MM.1S (cell line): ENCODE results near the gene GNAS.
A peak's percentile ranks its signal among the peaks of the same experiment; 100 is the strongest.

ENCODE experiments used
- DNase-seq: peaks from one replicate; pipeline ENCODE4 v3.0.0-alpha.2; 2015
- H2AFZ ChIP-seq: fragments of 300-600 bp; sonication (generic); 2 replicates; pipeline ENCODE4 v1.6.0; 2016; ENCODE audit warnings: antibody characterized with exemption, low read length
- H3F3A ChIP-seq: fragments of 300-600 bp; sonication (generic); 2 replicates; pipeline ENCODE4 v1.6.1; 2016; ENCODE audit warnings: mild to moderate bottlenecking, antibody characterized with exemption, low read length, moderate library complexity, mixed read lengths; ENCODE audit not compliant: insufficient read depth
- H3K27ac ChIP-seq: fragments of 300-600 bp; sonication (generic); 2 replicates; pipeline ENCODE4 v1.5.1; 2016; ENCODE audit warnings: mild to moderate bottlenecking, low read length
- H3K27me3 ChIP-seq: fragments of 300-600 bp; sonication (generic); replicated peaks from 2 replicates; pipeline ENCODE4 v1.6.0; 2016; ENCODE audit warnings: low read length; ENCODE audit not compliant: insufficient read depth
- H3K36me3 ChIP-seq: fragments of 300-600 bp; sonication (generic); replicated peaks from 2 replicates; pipeline ENCODE4 v1.6.1; 2016; ENCODE audit warnings: mild to moderate bottlenecking, low read length, mixed read lengths; ENCODE audit not compliant: insufficient read depth
- H3K4me1 ChIP-seq: fragments of 300-600 bp; sonication (generic); 2 replicates; pipeline ENCODE4 v1.6.1; 2016; ENCODE audit warnings: low read length, mixed read lengths
- H3K4me2 ChIP-seq: fragments of 300-600 bp; sonication (generic); 2 replicates; pipeline ENCODE4 v1.6.0; 2016; ENCODE audit warnings: low read depth, low read length
- H3K4me3 ChIP-seq: fragments of 300-600 bp; sonication (generic); 2 replicates; pipeline ENCODE4 v1.5.1; 2016; ENCODE audit warnings: low read length, mixed read lengths
- H3K79me2 ChIP-seq: fragments of 300-600 bp; sonication (generic); 2 replicates; pipeline ENCODE4 v1.6.1; 2016; ENCODE audit warnings: mixed run types, low read length, mixed read lengths
- H3K9ac ChIP-seq: fragments of 300-600 bp; sonication (generic); 2 replicates; pipeline ENCODE4 v1.6.1; 2016; ENCODE audit warnings: low read length, mixed read lengths
- H3K9me2 ChIP-seq: fragments of 300-600 bp; sonication (generic); replicated peaks from 2 replicates; pipeline ENCODE4 v1.6.1; 2016; ENCODE audit warnings: mild to moderate bottlenecking, low read length, mixed read lengths; ENCODE audit not compliant: insufficient read depth
- H3K9me3 ChIP-seq: fragments of 300-600 bp; sonication (generic); replicated peaks from 2 replicates; pipeline ENCODE4 v1.6.1; 2016; ENCODE audit warnings: mild to moderate bottlenecking, low read length, mixed read lengths; ENCODE audit not compliant: insufficient read depth
- H4K20me1 ChIP-seq: fragments of 300-600 bp; sonication (generic); 2 replicates; pipeline ENCODE4 v1.6.1; 2016; ENCODE audit warnings: mild to moderate bottlenecking, low read length, moderate library complexity, mixed read lengths; ENCODE audit not compliant: insufficient read depth
- CTCF ChIP-seq: fragments of 300-600 bp; sonication (generic); IDR thresholded peaks from 2 replicates; pipeline ENCODE4 v1.5.1; 2016; ENCODE audit warnings: antibody characterized with exemption, low read length, mixed read lengths
- EZH2 ChIP-seq: fragments of 300-600 bp; sonication (generic); optimal IDR thresholded peaks from 2 replicates; pipeline ENCODE3; 2017; ENCODE audit warnings: low read depth, mild to moderate bottlenecking, antibody characterized with exemption, low read length, mixed read lengths
- EZH2phosphoT487 ChIP-seq: fragments of 300-600 bp; sonication (generic); IDR thresholded peaks from 2 replicates; pipeline ENCODE4 v1.6.1; 2018; ENCODE audit warnings: antibody characterized with exemption, low read length

GNAS gene

GRCh38 chr20:58892932-58893224 lies 40.4 kb downstream of the GNAS start:
- H3K27ac ChIP-seq = peak overlapping the region; percentile 92; the same call in 1 of the 2 replicates
- H3K9ac ChIP-seq = peak overlapping the region; percentile 96
- peaks cover 76% of the 10 kb centered on the region for H3K79me2 ChIP-seq
- TF ChIP-seq EZH2phosphoT487 (no peak), EZH2 (no peak), CTCF (no peak)
- no peaks in the 10 kb centered on the region for H3K9me3 ChIP-seq
- no peaks in the 10 kb centered on the region for H3K9me2 ChIP-seq
- H4K20me1 ChIP-seq = peaks cover 21% of the 10 kb centered on the region; the same call in 1 of the 2 replicates
- no peak overlapping the region for H2AFZ ChIP-seq
- H3K36me3 ChIP-seq = peaks cover 9% of the 10 kb centered on the region; the same call in 1 of the 2 replicates
- no peak for DNase-seq
- H3K4me1 ChIP-seq = peaks cover 26% of the 10 kb centered on the region
- no peaks in the 10 kb centered on the region for H3K27me3 ChIP-seq
- H3K4me2 ChIP-seq = peak overlapping the region; percentile 73
- peaks cover 10% of the 10 kb centered on the region; the same call in 1 of the 2 replicates for H3F3A ChIP-seq
- H3K4me3 ChIP-seq = peak overlapping the region; percentile 94

- Histone ChIP-seq H3K9ac (peak overlapping the region; percentile 96), H3K4me2 (peak overlapping the region; percentile 73), H3K4me1 (peaks cover 22% of the 10 kb centered on the region), H2AFZ (no peak overlapping the region), H3F3A (peaks cover 4% of the 10 kb centered on the region; the same call in 1 of the 2 replicates), H3K27ac (peak overlapping the region; percentile 92; the same call in 1 of the 2 replicates), H3K79me2 (peaks cover 76% of the 10 kb centered on the region), H3K9me2 (no peaks in the 10 kb centered on the region), H3K36me3 (peaks cover 9% of the 10 kb centered on the region), H3K9me3 (no peaks in the 10 kb centered on the region), H4K20me1 (peaks cover 21% of the 10 kb centered on the region; the same call in 1 of the 2 replicates), H3K4me3 (peak overlapping the region; percentile 94), H3K27me3 (no peaks in the 10 kb centered on the region)
- TF ChIP-seq EZH2phosphoT487 (no peak), CTCF (no peak), EZH2 (no peak)
- DNase-seq = no peak
These were observed 41.0 kb downstream of the GNAS start for GRCh38 chr20:58893355-58894120.

DNA sequence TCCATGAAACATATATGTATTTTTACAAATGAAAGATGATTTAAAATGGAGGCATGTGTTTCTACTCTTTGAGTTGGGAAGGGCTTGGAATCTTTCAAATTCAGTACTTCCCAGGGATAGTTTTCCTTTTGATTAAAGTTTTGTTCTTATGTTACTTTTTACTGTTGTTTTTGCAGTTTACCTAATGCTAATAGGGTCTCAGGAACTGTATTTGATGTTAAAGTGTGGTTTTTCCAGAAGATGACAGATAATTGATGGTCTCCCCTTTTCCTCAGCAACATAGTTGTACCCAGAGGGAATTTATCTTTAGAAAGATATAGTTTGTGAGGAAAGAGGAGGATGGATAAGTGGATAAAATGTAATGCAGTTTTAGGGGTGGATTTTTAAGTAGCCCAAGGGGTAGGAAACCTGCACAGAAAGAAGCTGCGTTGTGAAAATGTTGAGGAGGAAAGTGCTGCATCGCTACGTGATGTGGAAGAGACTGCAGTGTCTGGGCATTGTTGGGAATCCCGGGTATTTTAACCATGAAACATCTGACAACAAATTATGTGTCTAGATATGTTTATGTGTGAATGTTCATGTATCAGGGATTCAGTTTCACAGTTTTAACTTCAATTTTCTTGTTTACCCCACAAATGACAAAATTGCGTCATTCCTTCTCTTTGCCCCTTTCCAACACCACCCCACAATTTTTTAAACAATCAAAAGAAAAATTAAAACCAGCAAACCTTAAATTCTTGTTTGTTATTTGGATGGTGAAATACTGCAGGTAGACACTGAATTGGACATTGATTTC lies 42.3 kb downstream of the GNAS start:
- Histone ChIP-seq H2AFZ (no peak overlapping the region), H3K9ac (peak overlapping the region; percentile 96; the same call in 1 of the 2 replicates), H4K20me1 (peaks cover 21% of the 10 kb centered on the region; the same call in 1 of the 2 replicates), H3F3A (peaks cover 4% of the 10 kb centered on the region; the same call in 1 of the 2 replicates), H3K4me3 (no peak overlapping the region), H3K4me2 (peak overlapping the region; percentile 73), H3K9me3 (no peaks in the 10 kb centered on the region), H3K27me3 (no peaks in the 10 kb centered on the region), H3K27ac (no peak overlapping the region; the same call in 1 of the 2 replicates), H3K36me3 (peaks cover 19% of the 10 kb centered on the region), H3K79me2 (peaks cover 88% of the 10 kb centered on the region), H3K4me1 (peaks cover 22% of the 10 kb centered on the region), H3K9me2 (no peaks in the 10 kb centered on the region)
- no peak for TF ChIP-seq CTCF
- TF ChIP-seq EZH2 = no peak
- TF ChIP-seq EZH2phosphoT487 = no peak
- DNase-seq = no peak
